Liver (tissue), 3 donors: ENCODE measurements around the gene C14orf119.

Experiments
- CTCF ChIP-seq: fragments of 150-350 bp; IDR thresholded peaks from 2 replicates; pipeline ENCODE4 v1.5.1; 2017; ENCODE audit warnings: improper control_type of control experiment, low read depth, low read length; ENCODE audit not compliant: missing input control
- MAX ChIP-seq: IDR thresholded peaks from 2 replicates; pipeline ENCODE4 v1.6.1; 2016; ENCODE audit warnings: antibody characterized with exemption
- SP1 ChIP-seq: IDR thresholded peaks from 2 replicates; pipeline ENCODE4 v1.6.1; 2018; ENCODE audit warnings: antibody characterized with exemption, mild to moderate bottlenecking
- TAF1 ChIP-seq: conservative IDR thresholded peaks from 2 replicates; pipeline ENCODE4 v1.6.1; 2016; ENCODE audit warnings: antibody characterized with exemption, mild to moderate bottlenecking
- donor health status: healthy.
- donor health status: healthy.

GRCh38 chr14:23079716-23080115, 15.6 kb upstream of the C14orf119 start:
- TF ChIP-seq TAF1 = no peak
- TF ChIP-seq SP1 = no peak
- no peak for TF ChIP-seq CTCF
- no peak for TF ChIP-seq MAX
